ENCODE results near the gene KCNQ1.

The KCNQ1 gene

DNA sequence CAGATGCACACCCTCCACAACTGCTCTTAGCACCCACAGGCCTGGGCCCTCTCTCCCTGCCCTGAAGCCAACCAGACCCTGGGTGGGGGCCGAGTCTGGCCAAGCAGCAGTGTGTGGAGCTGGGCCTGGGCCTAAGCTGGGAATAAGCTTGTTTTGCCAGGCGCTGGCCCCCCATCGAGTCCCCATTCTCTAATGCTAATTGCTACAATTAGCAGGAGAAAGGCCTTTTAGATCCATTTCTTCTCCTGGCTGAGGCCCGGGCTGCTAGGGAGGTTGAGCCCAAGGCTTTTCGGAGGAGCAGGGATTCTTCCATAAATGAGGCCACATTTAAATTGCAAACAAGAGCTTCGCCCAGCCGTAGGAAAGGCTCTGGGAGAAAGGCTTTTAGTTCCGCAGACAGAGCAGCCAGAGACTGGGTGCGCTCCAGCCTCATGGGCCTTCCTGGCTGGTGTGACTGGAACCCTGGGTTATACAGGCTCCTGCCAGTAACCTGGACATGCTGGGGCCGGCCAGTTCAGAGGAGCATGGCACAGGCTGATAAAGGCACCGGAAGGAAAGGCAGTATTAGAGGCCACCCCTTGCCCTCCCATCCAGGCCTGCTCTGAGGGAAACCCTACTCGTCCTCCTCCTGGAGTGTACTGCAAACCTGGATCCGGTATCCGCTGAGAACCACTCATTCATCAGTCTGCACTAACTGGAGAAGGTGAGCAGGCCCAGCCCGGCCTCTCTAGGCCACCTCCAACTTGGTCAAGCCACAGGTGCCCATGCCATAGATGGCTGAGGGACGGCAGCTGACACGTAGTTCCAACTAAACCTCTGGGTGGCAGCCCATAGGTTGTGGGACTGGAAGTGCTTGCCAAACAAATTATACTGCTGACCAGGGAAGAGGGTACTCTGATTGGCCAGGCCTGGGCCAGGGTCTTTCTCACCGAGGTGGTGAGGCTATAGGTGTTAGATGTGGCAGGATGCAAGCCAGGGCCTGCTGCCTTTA, 248.8 kb downstream of the KCNQ1 start:
- no peak for DNase-seq

DNA sequence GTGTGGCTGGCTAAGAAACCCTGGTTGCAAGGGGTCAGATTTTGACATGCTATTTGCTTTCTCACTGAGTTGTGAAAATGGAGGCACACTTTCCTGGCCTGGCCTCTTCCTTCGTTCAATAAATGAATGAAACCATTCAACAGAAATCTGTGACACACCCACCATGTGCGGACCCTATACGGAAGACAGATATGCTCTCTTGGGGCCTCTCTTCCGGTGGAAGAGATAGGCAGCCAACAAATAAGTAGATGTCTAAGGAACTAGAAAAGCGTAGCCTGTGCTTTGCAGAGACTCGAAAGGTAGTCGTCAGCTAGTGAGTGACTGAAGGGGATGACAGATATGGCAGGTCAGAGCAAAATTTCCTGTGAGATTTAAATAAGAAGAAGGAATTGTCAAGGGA, 249.7 kb downstream of the KCNQ1 start:
- DNase-seq = no peak

DNA sequence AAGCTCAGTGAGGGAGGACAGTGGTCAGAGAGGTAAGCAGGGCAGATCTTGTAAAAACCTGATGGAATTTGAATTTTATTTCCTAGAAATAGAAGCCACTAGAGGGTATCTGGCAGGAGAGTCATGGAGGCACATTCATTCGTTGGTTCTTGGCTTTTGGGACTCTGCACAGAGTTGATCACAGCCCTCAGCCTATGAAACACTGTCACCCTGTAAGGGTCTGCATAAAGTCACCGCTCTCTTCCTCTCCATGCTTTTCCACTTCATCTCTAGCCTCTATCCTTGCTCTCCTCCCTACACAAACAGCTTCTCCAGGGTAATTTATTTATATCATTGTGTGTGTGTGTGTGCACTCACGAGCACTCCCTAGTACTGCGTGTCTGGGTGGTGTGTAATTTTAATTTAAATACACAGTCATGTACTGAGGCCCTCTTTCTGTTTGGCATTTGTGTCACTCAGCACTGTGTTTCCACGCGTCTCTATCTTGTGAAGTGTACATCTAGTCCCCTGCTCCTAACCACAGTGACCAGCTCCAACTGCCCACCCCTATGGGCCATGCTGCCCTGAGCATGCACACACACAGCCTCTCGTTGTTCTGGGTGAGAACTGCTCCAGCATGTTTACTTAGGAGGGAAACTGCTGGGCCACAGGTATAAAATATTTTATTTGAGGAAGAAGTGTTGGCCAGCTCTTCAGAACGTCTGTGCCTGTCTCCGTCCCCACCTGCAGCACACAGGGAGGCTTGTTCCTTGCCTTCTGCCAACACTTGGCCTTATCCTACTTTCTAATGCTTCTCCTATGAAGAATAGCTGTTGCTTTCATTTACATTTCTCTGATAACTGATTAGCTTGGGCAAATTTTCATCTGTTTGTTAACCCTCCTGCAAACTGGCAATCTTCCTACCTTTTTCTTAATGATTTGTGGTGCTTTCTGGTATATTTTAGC, 250.5 kb downstream of the KCNQ1 start:
- no peak for DNase-seq

DNA sequence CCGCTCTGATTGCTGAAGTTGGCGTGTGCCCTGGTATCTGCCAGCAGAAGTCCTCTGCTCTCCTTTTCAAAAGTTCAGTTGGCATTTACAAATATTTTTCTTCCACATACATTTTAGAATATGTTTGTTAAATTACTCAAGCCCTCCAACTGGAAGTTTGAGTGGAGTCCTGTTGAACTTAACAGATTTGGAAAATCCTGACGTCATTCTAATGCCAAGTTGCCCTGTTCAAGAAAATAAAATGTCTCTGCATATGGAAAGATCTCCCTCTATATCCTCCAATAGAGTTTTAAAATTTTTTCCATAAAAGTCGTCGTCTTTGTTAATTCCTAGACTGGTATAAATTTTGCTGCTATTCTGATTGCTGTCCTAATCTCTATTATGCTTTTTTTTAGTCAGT, 251.6 kb downstream of the KCNQ1 start:
- DNase-seq = no peak

DNA sequence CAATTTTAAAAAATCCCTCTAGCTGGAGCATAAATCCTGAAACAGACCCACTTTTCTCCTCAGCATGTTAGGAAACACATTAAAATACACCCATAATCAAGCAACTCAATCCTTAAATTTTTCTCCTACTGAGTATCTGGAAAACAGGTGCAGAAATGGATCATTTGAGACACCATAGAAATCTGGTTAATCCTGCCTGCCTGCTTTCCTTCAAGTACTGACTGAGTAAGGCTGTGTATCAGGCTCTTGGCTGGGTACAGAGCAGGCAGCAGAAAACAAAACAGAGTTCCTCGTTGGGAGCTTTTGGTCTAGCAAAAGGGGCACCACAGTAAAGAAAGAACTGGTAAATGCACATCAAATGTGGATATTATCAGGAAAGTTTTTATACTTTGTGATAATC, 253.1 kb downstream of the KCNQ1 start:
- DNase-seq = no peak

DNA sequence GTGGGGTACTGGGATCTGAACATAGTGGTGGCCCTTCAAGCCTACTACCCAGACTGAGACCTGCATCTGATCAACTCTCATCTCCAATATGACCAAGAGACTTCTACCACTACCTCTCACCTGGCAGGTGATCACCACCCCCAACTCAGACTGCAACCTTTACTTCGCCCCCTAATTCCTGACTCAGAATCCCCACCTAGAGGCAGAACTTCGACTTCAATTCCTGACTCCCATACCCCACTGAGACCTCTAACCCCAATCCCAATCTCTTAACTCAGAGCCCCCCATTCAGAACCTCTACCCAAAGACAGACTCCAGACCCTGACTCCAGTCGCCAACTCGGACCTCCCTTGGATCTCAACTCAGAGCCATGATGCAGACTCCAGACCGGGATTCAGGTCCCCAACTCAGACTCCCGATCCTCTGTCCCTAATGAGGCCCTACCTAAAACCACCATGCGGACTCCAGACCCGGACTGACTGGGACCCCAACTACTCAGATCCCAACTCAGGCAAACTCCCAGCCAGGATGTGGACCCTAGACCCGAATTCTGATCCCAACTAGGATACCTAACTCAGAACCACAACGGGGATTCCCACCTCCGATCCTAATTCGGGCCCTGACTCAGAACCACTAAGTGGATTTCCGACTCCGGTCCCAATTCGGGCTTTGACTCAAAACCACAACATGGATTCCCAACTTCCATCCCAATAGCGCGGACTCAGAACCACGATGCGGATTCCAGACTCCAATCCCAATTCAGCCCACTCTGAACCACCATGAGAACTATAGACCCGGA, 253.8 kb downstream of the KCNQ1 start:
- DNase-seq = no peak

DNA sequence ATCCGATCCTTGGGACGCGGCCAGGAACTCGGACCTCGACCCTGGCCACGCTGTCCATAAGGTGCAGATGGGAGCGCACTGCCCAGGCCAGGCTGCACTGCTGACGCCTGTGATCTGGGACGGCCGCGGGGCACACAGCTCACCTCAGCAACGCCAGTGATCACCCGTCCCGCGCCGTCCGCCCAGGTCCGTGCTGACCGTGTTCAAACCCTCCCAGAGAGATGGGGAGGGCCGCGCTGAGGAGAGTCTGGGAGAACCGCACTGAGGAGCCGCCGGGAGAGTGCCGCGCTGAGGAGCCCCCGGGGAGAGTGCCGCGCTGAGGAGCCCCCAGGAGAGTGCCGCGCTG, 254.3 kb downstream of the KCNQ1 start:
- DNase-seq = peak; percentile 6

DNA sequence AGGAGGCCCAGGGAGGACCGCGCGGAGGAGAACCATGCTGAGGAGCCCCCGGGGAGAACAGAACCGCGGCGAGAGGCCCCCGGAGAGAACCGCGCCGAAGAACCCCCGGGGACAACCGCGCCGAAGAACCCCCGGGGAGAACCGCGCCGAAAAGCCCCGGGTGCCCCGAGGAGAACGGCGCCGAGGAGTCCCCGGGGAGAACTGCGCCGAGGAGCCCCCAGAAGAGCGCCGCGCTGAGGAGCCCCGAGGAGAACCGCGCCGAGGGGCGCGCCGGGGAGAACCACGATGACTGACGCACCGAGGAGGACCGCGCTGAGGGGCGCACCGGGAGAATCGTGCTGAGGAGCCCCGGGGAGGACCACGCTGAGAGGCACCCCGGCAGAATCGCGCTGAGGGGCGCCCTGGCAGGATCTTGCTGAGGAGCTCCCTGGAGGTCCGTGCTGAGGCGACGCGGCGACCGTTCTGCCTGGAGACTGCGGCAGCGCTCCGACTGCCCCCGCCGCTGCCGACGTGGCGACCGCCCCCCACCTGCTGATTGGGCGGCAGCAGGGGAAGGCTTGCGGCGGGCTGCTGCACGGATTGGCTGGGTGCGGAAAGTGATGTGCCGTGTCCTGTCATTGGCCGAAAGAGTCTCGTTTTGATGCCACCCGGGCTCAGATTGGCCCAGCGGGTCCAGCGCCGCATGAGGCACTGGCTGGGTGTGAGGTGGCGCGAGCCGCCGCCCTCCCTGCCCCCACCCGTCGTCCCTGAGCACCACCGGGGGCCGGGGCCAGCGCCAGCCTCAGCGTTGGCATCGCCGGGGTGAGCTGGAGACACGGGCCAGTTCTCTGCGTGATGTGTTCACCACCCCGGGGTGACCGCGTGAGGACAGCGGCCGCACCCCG, 255.0 kb downstream of the KCNQ1 start, which contains the start of gene KCNQ1OT1:
KCNQ1OT1 (minus strand) TSS at position 464 of the 884 bp plus-strand sequence.
- peak; percentile 93 for DNase-seq

DNA sequence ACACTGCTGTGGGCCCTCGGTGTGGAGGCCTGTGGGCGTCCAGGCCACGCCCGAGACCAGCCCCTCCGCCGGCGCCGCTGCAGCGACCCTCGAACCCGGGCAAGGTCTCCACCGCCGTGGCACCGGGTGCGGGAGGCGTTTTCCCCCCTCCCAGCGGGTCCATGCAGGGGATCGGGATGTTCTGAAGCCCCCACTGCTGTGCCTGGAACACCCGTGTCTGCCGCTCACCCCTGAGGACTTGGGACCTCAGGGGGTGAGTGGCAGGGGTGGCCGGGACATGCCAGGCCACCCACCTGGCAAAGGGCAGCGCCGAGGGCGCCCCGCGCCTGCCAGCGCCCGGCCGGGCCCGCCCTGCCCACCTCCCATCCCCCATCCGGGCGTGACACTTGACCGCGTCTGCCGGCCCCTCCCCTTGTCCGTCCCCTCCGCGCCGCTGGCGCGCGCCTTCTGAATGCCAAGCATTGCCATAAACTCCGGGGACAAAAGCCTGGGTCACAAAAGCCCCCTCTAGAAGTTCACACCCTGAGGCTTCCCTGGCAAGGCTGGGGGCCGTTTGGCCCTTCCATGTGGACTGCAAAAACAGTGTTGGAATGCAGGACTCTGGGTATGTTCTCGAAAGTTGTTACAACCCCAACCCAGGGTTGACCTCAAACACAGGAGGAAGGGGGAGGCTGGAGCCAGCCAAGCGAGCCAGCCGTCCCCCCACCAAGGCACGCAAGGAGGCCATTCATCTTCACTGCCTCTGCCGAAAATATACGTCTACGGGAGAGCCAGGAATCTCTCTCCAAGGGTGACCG, 255.8 kb downstream of the KCNQ1 start:
- DNase-seq = peak; percentile 26

DNA sequence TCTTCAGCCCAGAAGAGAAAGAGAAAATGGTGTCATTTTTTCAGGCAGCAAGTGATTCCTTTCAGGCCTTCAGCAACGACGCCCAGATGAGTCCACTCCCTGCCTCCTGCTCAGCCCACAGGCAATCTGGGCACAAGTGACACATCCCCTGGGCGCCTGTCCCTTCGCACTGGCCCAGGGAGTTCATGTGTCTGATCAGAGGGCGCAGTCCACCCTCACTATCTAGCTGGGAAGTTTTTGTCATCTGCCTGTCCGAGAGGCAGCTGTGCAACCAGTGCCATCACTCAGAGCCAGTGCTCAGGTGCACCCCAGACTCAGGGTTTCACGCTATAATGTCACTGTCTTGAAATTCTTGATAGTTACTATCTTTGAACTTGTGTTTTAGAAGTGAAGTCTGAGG, 256.4 kb downstream of the KCNQ1 start:
- no peak for DNase-seq

DNA sequence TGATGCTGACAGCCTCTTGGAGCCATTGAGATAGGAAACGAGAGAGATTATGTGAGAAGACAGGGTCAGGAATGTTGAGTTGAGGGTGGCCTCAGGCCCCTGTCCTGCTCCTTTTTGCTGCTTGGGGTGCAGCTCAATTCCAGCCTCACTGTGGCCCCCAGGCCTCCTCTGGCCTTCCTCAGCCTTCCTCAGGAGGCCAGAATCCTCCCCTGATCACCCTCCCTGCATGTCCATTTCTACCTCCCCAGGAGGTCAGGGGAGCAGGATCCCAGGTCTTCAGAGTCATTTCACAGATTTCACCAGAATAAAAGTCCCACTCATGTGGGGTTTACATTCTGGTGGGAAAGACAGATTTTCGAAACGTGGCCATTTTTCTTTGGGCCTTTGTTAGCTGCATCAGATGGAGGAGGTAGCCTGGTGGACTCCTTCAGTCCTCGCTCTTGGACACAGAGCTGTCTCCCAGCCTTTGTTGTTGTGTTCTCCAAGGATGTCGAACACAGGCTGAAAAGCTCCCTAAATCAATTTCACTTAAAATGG, 257.2 kb downstream of the KCNQ1 start:
- no peak for DNase-seq

DNA sequence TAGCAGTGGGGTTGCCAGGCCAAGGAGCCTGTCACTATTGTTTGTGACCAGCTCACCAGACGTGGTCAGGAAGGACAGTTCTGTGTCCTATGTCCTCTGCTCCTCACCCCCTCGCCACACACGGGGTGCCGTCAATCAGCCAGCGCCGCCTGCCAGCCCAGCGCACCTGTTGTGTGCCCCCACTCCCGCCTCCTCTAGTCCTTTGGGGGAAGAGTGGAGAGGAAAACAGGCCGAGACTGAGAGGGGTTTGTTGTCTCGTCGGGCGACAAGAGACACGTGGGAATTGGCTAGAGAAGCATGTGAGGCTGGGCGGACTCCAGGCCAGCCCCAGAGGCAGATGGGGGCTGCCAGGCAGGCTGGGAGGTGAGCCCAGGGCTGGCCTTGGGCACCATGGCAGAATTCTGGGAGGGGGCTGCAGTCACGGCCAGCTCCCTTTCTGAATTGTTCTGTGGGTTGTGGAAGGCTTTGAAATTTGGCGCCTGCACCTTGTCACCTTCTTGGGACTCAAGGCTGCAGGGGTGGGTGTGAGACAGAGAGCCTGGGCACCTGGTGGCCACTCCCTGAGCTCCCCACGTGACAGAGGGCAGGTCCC, 258.1 kb downstream of the KCNQ1 start:
- DNase-seq = no peak

DNA sequence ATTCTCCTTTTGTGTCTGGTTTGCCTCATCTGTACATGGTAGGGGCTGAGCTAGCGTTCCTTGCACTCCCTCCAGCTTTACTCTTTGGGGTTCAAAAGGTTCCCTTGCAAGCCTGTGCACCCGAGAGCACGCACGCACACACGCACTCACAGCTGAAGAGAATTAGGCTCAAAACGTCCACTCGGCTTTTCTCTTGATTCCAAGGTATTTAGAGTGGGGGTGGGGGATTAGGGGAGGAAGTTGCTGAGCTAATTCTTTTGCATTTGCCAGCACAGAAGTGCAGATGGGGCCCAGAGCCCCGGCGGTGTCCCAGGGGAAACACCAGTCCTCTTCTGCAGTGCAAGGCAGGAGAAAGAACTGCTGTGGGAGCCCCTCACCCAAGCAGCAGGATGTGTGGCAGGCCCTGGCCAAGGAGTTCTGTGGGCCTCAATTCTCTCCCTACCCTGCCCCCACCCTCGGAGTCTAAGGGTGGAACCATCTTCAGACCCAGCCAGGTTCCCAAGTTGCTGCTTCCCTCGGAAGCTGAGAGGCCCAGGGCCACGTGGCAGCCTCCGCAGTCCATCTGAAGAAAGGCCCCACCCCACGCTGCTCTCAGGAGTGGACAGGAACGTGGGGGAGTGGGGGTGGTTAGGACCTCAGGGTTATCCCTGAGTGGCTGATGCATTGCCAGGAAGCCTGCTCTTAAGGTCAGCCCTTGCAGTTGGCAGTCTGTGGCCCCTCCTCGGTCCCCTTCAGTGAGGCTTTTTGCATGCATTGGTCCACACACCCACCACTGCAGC, 258.7 kb downstream of the KCNQ1 start:
- no peak for DNase-seq

DNA sequence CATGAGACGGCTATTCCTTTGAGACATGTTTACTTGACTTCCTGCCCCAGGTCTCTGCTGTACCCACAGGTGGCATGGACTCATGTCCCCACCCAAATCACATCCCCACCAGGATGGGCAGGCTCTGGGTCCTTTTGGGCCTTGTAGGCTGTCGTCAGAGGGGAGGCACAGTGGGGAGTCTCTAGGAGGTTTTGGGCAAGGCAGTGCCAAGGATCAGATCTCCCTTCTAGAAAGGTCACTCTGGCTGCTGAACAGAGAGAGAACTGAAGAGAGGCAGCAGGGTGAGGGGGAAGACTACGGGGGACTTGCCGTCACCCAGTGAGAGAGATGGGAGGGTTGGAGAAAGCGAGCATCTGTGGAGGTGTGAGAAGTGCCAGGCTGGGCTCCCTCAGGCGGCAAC, 259.5 kb downstream of the KCNQ1 start:
- no peak for DNase-seq

DNA sequence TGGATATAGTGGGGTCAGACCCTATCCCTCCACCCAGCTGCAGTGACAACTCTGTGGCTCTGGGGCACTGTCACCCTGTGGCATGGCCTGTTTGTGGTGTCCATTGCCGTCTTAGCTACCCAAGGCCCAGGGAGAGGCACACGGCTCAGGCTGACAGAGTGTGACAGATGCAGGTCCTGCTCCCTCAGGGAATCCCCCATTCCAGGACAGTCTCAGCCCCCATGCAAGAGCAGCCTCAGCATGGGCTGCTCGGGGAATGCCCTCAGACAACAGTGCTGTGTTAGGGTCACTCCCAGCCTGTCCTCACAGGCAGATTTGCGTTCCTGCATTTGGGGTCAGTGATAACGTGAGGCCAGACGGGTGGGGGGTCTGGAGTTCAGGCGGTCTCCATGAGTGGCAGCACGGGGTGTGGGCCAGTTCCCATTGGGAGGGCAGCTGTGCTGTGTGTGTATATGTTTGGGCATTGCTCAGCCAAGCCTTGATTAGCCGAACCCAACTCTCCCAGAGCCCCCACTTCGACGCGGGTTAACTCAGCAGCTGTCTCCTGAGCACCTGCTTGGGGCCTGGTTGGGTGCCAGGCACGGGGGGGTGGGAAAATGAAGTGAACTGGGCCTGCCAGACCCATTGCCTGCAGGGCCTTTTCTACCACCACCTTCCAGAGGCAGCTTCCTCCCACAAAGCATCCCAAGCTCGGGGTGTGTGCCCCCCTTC, 260.2 kb downstream of the KCNQ1 start:
- no peak for DNase-seq

DNA sequence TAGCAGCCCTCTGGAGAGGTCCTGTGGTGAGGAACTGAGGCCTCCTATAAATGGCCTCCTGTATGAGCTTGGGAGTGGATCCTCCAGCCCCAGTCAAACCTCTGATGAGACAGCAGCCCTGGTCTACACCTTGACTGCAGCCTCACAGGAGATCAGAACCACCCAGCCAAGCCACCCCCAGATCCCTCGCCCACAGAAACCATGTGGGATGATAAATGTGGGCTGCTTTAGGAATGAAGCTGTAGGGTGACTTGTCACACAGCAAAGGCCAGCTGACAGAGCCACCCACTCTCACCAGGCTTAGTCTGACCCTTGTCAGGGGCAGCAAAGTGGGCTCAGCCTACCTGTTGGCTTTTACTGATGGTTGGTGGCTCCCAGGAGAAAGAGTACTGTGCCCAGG, 261.5 kb downstream of the KCNQ1 start:
- DNase-seq = no peak

DNA sequence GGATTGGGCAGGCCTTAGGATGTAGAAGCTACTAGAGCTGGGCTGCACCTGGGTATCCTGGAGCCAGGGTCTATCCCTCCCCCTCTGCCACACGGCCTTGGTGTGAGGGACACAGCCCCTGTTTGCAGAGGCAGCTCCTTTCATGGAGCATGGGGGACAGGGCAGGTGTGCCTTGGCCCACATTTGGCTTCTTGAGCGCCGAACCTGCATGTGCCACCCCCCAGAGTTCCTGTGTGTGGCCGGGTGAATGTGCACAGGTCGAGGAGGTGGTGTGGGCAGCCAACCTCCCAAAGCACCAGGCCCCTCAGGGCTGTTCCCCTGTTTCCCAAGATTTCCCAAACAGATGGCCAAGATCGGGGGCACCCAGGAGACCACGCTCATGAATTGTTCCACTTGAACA, 262.9 kb downstream of the KCNQ1 start:
- DNase-seq = no peak

DNA sequence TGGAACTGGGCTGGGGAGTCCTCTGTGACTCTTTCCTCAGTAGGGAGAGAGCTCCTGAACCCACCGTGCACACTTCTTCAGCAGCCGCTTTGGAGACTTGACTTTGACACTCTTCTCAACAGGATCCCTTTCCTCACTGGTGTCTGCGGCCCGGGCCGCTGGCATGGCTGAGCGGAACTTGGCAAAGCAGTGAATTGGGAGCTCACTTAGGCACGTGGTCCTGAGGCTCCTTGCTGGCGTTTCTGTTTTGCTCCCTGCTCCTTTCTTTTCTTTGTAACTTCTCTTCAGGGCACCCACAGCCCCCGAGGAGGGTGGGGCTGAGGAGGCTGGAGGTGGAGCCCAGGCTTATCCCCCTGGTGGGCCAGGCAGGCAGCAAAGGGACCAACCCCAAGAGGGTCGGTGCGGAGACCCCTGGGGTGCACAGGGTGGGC, 263.4 kb downstream of the KCNQ1 start:
- no peak for DNase-seq

Measured in CD4-positive, alpha-beta T cell treated with Interleukin-17A for 1 hour (primary cell).